GM23338 (cell line): Measurements from ENCODE around the gene FCHSD2. TPM values are rescaled to one million over a fixed set of nuclear protein-coding genes. Genes with fewer than 3 reads are reported as not detected.

Experiments
- ATAC-seq: fragments of 200-7000 bp; cut with Tn5 transposase; 3 replicates; pipeline ENCODE4 v1.9.1; 2020
- DNase-seq: peaks from one replicate; pipeline ENCODE4 v3.0.0-alpha.2; 2015; ENCODE audit warnings: low spot score
- H2AFZ ChIP-seq: fragments of 200-600 bp; sonication (generic); 2 replicates; pipeline ENCODE4 v1.8.0; 2016; ENCODE audit warnings: antibody characterized with exemption, mild to moderate bottlenecking, moderate library complexity
- H3F3A ChIP-seq: fragments of 200-600 bp; sonication (generic); replicated peaks from 2 replicates; pipeline ENCODE4 v1.8.0; 2017; ENCODE audit warnings: antibody characterized with exemption, mixed run types, low read depth
- H3K27ac ChIP-seq: fragments of 200-600 bp; sonication (generic); 2 replicates; pipeline ENCODE4 v1.6.1; 2016; ENCODE audit warnings: low read depth
- H3K27me3 ChIP-seq: fragments of 200-600 bp; sonication (generic); 2 replicates; pipeline ENCODE4 v1.8.0; 2016; ENCODE audit warnings: mild to moderate bottlenecking, mixed run types, moderate library complexity; ENCODE audit not compliant: insufficient read depth
- H3K36me3 ChIP-seq: fragments of 200-600 bp; sonication (generic); 2 replicates; pipeline ENCODE4 v1.8.0; 2016; ENCODE audit warnings: mild to moderate bottlenecking; ENCODE audit not compliant: insufficient read depth
- H3K4me1 ChIP-seq: fragments of 200-600 bp; sonication (generic); 2 replicates; pipeline ENCODE4 v1.8.0; 2016; ENCODE audit warnings: mild to moderate bottlenecking, moderate library complexity; ENCODE audit not compliant: insufficient read depth
- H3K4me2 ChIP-seq: fragments of 200-600 bp; sonication (generic); 2 replicates; pipeline ENCODE4 v1.7.1; 2017; ENCODE audit warnings: mixed run types
- H3K4me3 ChIP-seq: fragments of 200-600 bp; sonication (generic); 2 replicates; pipeline ENCODE4 v1.6.1; 2016; ENCODE audit warnings: mixed run types
- H3K79me2 ChIP-seq: fragments of 200-600 bp; sonication (generic); replicated peaks from 2 replicates; pipeline ENCODE4 v1.8.0; 2017; ENCODE audit warnings: mild to moderate bottlenecking; ENCODE audit not compliant: insufficient read depth
- H3K9me2 ChIP-seq: fragments of 200-600 bp; sonication (generic); 2 replicates; pipeline ENCODE4 v1.8.0; 2017; ENCODE audit not compliant: insufficient read depth
- H4K20me1 ChIP-seq: fragments of 200-600 bp; sonication (generic); replicated peaks from 2 replicates; pipeline ENCODE4 v1.8.0; 2017; ENCODE audit warnings: mild to moderate bottlenecking; ENCODE audit not compliant: insufficient read depth
- H3K27ac Mint-ChIP-seq: 2 replicates; pipeline ENCODE4 v1.8.0; 2020; ENCODE audit warnings: inconsistent platforms, mild to moderate bottlenecking, moderate library complexity, mixed read lengths
- H3K27me3 Mint-ChIP-seq: 3 replicates; pipeline ENCODE4 v1.8.0; 2022; ENCODE audit warnings: low read depth, mild to moderate bottlenecking, moderate library complexity, mixed read lengths, inconsistent platforms; ENCODE audit not compliant: insufficient read depth, poor library complexity
- H3K36me3 Mint-ChIP-seq: 3 replicates; pipeline ENCODE4 v1.8.0; 2021; ENCODE audit warnings: low read depth, mild to moderate bottlenecking, inconsistent platforms, moderate library complexity, mixed read lengths
- H3K4me1 Mint-ChIP-seq: 3 replicates; pipeline ENCODE4 v1.8.0; 2020; ENCODE audit warnings: mild to moderate bottlenecking, inconsistent platforms, mixed read lengths
- H3K4me3 Mint-ChIP-seq: 3 replicates; pipeline ENCODE4 v1.8.0; 2021; ENCODE audit warnings: moderate library complexity, mild to moderate bottlenecking, inconsistent platforms, mixed read lengths
- H3K9me3 Mint-ChIP-seq: 3 replicates; pipeline ENCODE4 v1.8.0; 2020; ENCODE audit warnings: moderate library complexity, mild to moderate bottlenecking, inconsistent platforms, mixed read lengths
- CREB1 ChIP-seq: fragments of 250-450 bp; sonication (Bioruptor Pico); IDR thresholded peaks from 2 replicates; pipeline ENCODE4 v1.5.0; 2020; ENCODE audit warnings: low read depth, mild to moderate bottlenecking, moderate library complexity
- CTCF ChIP-seq, 2 experiments: fragments of 200-600 bp in 1 of 2; sonication (generic) in 1 of 2; conservative IDR thresholded peaks; 2 replicates each; pipeline versions ENCODE4 v1.5.1 to v1.6.1; 2016 to 2017; ENCODE audit warnings: antibody characterized with exemption in 2 of 2, low read depth in 2 of 2, mild to moderate bottlenecking in 2 of 2, moderate library complexity in 1 of 2
- ETS1 ChIP-seq: IDR thresholded peaks from 2 replicates; pipeline ENCODE4 v1.6.1; 2016; ENCODE audit warnings: antibody characterized with exemption
- EZH2 ChIP-seq: fragments of 200-600 bp; sonication (generic); IDR thresholded peaks from one replicate; pipeline ENCODE4 v1.8.0; 2017; ENCODE audit warnings: antibody characterized with exemption, mild to moderate bottlenecking, low read depth; ENCODE audit not compliant: unreplicated experiment
- EZH2phosphoT487 ChIP-seq: fragments of 200-600 bp; sonication (generic); IDR thresholded peaks from one replicate; pipeline ENCODE4 v1.8.1; 2018; ENCODE audit warnings: antibody characterized with exemption; ENCODE audit not compliant: unreplicated experiment
- JUNB ChIP-seq: IDR thresholded peaks from one replicate; pipeline ENCODE4 v1.6.1; 2016; ENCODE audit warnings: antibody characterized with exemption; ENCODE audit not compliant: unreplicated experiment
- NANOG ChIP-seq: IDR thresholded peaks from 2 replicates; pipeline ENCODE4 v1.6.1; 2016; ENCODE audit warnings: antibody characterized with exemption, borderline replicate concordance
- POLR2AphosphoS5 ChIP-seq: IDR thresholded peaks from 2 replicates; pipeline ENCODE4 v1.6.1; 2016; ENCODE audit warnings: antibody characterized with exemption, low read depth
- REST ChIP-seq: IDR thresholded peaks from one replicate; pipeline ENCODE4 v1.6.1; 2018; ENCODE audit warnings: antibody characterized with exemption; ENCODE audit not compliant: unreplicated experiment
- STAT1 ChIP-seq: IDR thresholded peaks from one replicate; pipeline ENCODE4 v1.6.1; 2016; ENCODE audit warnings: antibody characterized with exemption; ENCODE audit not compliant: unreplicated experiment
- ZNF114 ChIP-seq: fragments of 250-450 bp; sonication (Bioruptor Pico); IDR thresholded peaks from 2 replicates; pipeline ENCODE4 v1.5.0; 2020; ENCODE audit warnings: mild to moderate bottlenecking, moderate library complexity
- ZNF331 ChIP-seq: fragments of 250-450 bp; sonication (Bioruptor Pico); IDR thresholded peaks from 2 replicates; pipeline ENCODE4 v1.5.0; 2020; ENCODE audit warnings: low read depth, mild to moderate bottlenecking, moderate library complexity
- ZNF462 ChIP-seq: fragments of 250-450 bp; sonication (Bioruptor Pico); IDR thresholded peaks from 2 replicates; pipeline ENCODE4 v1.5.0; 2020; ENCODE audit warnings: mild to moderate bottlenecking, moderate library complexity
- polyA plus RNA-seq: library from polyadenylated mRNA; unstranded; fragments of >200 nt; fragmentation: Nextera tagmentation; extraction: Ambion mirVana; gene quantifications from 2 replicates; pipeline ENCODE4 v1.2.1, GENCODE V29; 2016
- total RNA-seq: library from RNA; depleted of rRNA; stranded (reverse); fragments of >200 nt; shearing (Covaris generic); gene quantifications from 2 replicates; pipeline ENCODE4 v1.2.3, GENCODE V29; 2014

Gene FCHSD2
- total and polyA plus RNA-seq, 2 experiments from 2014 or later: 3.6 to 5.2 TPM

GRCh38 chr11:73140213-73141030, 1.7 kb downstream of the FCHSD2 start:
- H3K27me3 ChIP-seq: peaks cover 25% of the 10 kb centered on the region
- peaks cover 11% of the 10 kb centered on the region for H3F3A ChIP-seq
- ATAC-seq (peak; percentile 7), DNase-seq (peak; percentile 45)
- no peak overlapping the region for H3K27ac ChIP-seq
- H3K79me2 ChIP-seq: no peaks in the 10 kb centered on the region
- H3K4me1 ChIP-seq: peaks cover 25% of the 10 kb centered on the region
- TF ChIP-seq NANOG: no peak
- TF ChIP-seq POLR2AphosphoS5: no peak
- TF ChIP-seq CREB1: no peak
- no peak for TF ChIP-seq REST
- no peak for TF ChIP-seq EZH2
- TF ChIP-seq JUNB: no peak
- no peak for TF ChIP-seq ETS1
- TF ChIP-seq STAT1: no peak
- no peak for TF ChIP-seq EZH2phosphoT487
- TF ChIP-seq ZNF114 (CRISPR knock-in tag): no peak
- no peak for TF ChIP-seq ZNF462 (CRISPR knock-in tag)
- TF ChIP-seq ZNF331 (CRISPR knock-in tag): no peak
- TF ChIP-seq CTCF (conservative IDR thresholded peaks at IDR 0.05; ENCODE audit: low read depth in 2 of 2): no peak
- Mint-ChIP-seq H3K4me1 (peaks cover 20% of the 10 kb centered on the region), H3K4me3 (peak overlapping the region; percentile 82), H3K27ac (no peak overlapping the region), H3K36me3 (no peaks in the 10 kb centered on the region; the same call in 2 of the 3 replicates), H3K9me3 (no peaks in the 10 kb centered on the region; the same call in 2 of the 3 replicates), H3K27me3 (peaks cover 24% of the 10 kb centered on the region)
- no peaks in the 10 kb centered on the region for H3K9me2 ChIP-seq
- peak overlapping the region; percentile 97 for H3K4me2 ChIP-seq
- H2AFZ ChIP-seq: peak overlapping the region; percentile 96; the same call in 1 of the 2 replicates
- peak overlapping the region; percentile 89 for H3K4me3 ChIP-seq
- no peaks in the 10 kb centered on the region for H3K36me3 ChIP-seq
- H4K20me1 ChIP-seq: peaks cover 9% of the 10 kb centered on the region
